H9 (cell line): ENCODE results near the gene NUCB2. TPM values are rescaled to one million over a fixed set of nuclear protein-coding genes. Genes with fewer than 3 reads are reported as not detected.

ENCODE experiments used
- DNase-seq: peaks from one replicate; pipeline ENCODE4 v3.0.0-alpha.2; 2017
- H2AFZ ChIP-seq: one replicate; pipeline ENCODE4 v1.6.1; 2013; ENCODE audit warnings: mild to moderate bottlenecking, low read length, control low read depth, moderate library complexity
- H2AK5ac ChIP-seq: 2 replicates; pipeline ENCODE4 v1.6.1; 2013; ENCODE audit warnings: low read length, control low read depth, mixed read lengths; ENCODE audit not compliant: insufficient read length
- H2BK120ac ChIP-seq: one replicate; pipeline ENCODE4 v1.6.1; 2013; ENCODE audit warnings: low read depth, mild to moderate bottlenecking, low read length, control low read depth, inconsistent platforms; ENCODE audit not compliant: poor library complexity, severe bottlenecking
- H2BK12ac ChIP-seq: 2 replicates; pipeline ENCODE4 v1.6.1; 2013; ENCODE audit warnings: low read length, control low read depth, mixed read lengths, low read depth; ENCODE audit not compliant: insufficient read length
- H2BK15ac ChIP-seq: 2 replicates; pipeline ENCODE4 v1.6.1; 2013; ENCODE audit warnings: low read depth, low read length, control low read depth
- H2BK20ac ChIP-seq: one replicate; pipeline ENCODE4 v1.6.1; 2013; ENCODE audit warnings: low read depth, mild to moderate bottlenecking, low read length, control low read depth, inconsistent platforms; ENCODE audit not compliant: poor library complexity, severe bottlenecking
- H2BK5ac ChIP-seq: 2 replicates; pipeline ENCODE4 v1.6.1; 2013; ENCODE audit warnings: low read length, control low read depth, mixed read lengths; ENCODE audit not compliant: insufficient read length
- H3K14ac ChIP-seq: 2 replicates; pipeline ENCODE4 v1.6.1; 2013; ENCODE audit warnings: low read length, control low read depth; ENCODE audit not compliant: insufficient read depth
- H3K18ac ChIP-seq: 2 replicates; pipeline ENCODE4 v1.6.1; 2013; ENCODE audit warnings: low read depth, mild to moderate bottlenecking, mixed read lengths, low read length, control low read depth; ENCODE audit not compliant: insufficient read length
- H3K23ac ChIP-seq: 2 replicates; pipeline ENCODE4 v1.6.1; 2013; ENCODE audit warnings: low read length, control low read depth, mixed read lengths, low read depth; ENCODE audit not compliant: insufficient read length
- H3K23me2 ChIP-seq: 2 replicates; pipeline ENCODE4 v1.6.1; 2013; ENCODE audit warnings: low read depth, mild to moderate bottlenecking, mixed read lengths, low read length, control low read depth; ENCODE audit not compliant: insufficient read length, poor library complexity, severe bottlenecking
- H3K27ac ChIP-seq: 2 replicates; pipeline ENCODE4 v1.5.1; 2013; ENCODE audit warnings: low read length, control low read depth, mixed read lengths, low read depth; ENCODE audit not compliant: insufficient read length
- H3K27me3 ChIP-seq: 2 replicates; pipeline ENCODE4 v1.6.1; 2013; ENCODE audit warnings: low read length, control low read depth, inconsistent platforms; ENCODE audit not compliant: insufficient read depth
- H3K4ac ChIP-seq: 2 replicates; pipeline ENCODE4 v1.6.1; 2013; ENCODE audit warnings: low read depth, mild to moderate bottlenecking, control low read depth, inconsistent platforms, low read length, moderate library complexity
- H3K4me1 ChIP-seq: 2 replicates; pipeline ENCODE4 v1.6.1; 2013; ENCODE audit warnings: low read length, control low read depth, inconsistent platforms; ENCODE audit not compliant: insufficient read depth
- H3K4me2 ChIP-seq: 2 replicates; pipeline ENCODE4 v1.6.1; 2013; ENCODE audit warnings: low read length, control low read depth, mixed read lengths; ENCODE audit not compliant: insufficient read length, insufficient read depth
- H3K56ac ChIP-seq: 2 replicates; pipeline ENCODE4 v1.6.1; 2013; ENCODE audit warnings: low read depth, mild to moderate bottlenecking, mixed read lengths, low read length, control low read depth; ENCODE audit not compliant: insufficient read length
- H3K79me1 ChIP-seq: 2 replicates; pipeline ENCODE4 v1.6.1; 2013; ENCODE audit warnings: low read depth, mild to moderate bottlenecking, moderate library complexity, low read length, control low read depth, inconsistent platforms; ENCODE audit not compliant: insufficient read depth, poor library complexity, severe bottlenecking
- H3K79me2 ChIP-seq: 2 replicates; pipeline ENCODE4 v1.6.1; 2013; ENCODE audit warnings: low read length, control low read depth, inconsistent platforms; ENCODE audit not compliant: insufficient read depth
- H3K9ac ChIP-seq: 2 replicates; pipeline ENCODE4 v1.6.1; 2013; ENCODE audit warnings: low read length, control low read depth, mixed read lengths; ENCODE audit not compliant: insufficient read length; ENCODE audit errors: extremely low read depth
- H3K9me3 ChIP-seq: one replicate; pipeline ENCODE4 v1.6.1; 2013; ENCODE audit warnings: low read depth, low read length, inconsistent platforms; ENCODE audit not compliant: control insufficient read depth
- H3T11ph ChIP-seq: one replicate; pipeline ENCODE4 v1.6.1; 2013; ENCODE audit warnings: mild to moderate bottlenecking, low read length, control low read depth, inconsistent platforms
- H4K20me1 ChIP-seq: one replicate; pipeline ENCODE4 v1.6.1; 2013; ENCODE audit not compliant: control insufficient read depth, insufficient read length, insufficient read depth
- H4K5ac ChIP-seq: 2 replicates; pipeline ENCODE4 v1.6.1; 2013; ENCODE audit warnings: low read depth, mild to moderate bottlenecking, mixed read lengths, low read length, control low read depth; ENCODE audit not compliant: insufficient read length
- H4K8ac ChIP-seq: replicated peaks from 2 replicates; pipeline ENCODE4 v1.6.1; 2013; ENCODE audit warnings: low read length, control low read depth, mixed read lengths, low read depth; ENCODE audit not compliant: insufficient read length
- H4K91ac ChIP-seq: 2 replicates; pipeline ENCODE4 v1.6.1; 2013; ENCODE audit warnings: low read depth, mild to moderate bottlenecking, moderate library complexity, mixed read lengths, low read length, control low read depth; ENCODE audit not compliant: insufficient read length
- H3K27ac Mint-ChIP-seq, 3 experiments: 2 replicates in 2 of 3; 3 replicates in 1 of 3; pipeline ENCODE4 v1.8.0; 2020 to 2021; ENCODE audit warnings: mixed read lengths in 3 of 3, mild to moderate bottlenecking in 1 of 3, moderate library complexity in 1 of 3
- H3K27me3 Mint-ChIP-seq: 2 replicates; pipeline ENCODE4 v1.8.0; 2021; ENCODE audit warnings: low read depth, mild to moderate bottlenecking, moderate library complexity, mixed read lengths
- H3K36me3 Mint-ChIP-seq, 3 experiments: 2 replicates in 2 of 3; 3 replicates in 1 of 3; pipeline ENCODE4 v1.8.0; 2020 to 2021; ENCODE audit warnings: low read depth in 3 of 3, mixed read lengths in 3 of 3; ENCODE audit not compliant: insufficient read depth in 1 of 3
- H3K4me1 Mint-ChIP-seq, 2 experiments: 2 replicates each; pipeline ENCODE4 v1.8.0; 2020; ENCODE audit warnings: mixed read lengths in 2 of 2
- H3K4me3 Mint-ChIP-seq, 2 experiments: 2 replicates in 1 of 2; 3 replicates in 1 of 2; pipeline ENCODE4 v1.8.0; 2020 to 2021; ENCODE audit warnings: mild to moderate bottlenecking in 2 of 2, mixed read lengths in 2 of 2, moderate library complexity in 1 of 2
- H3K9me3 Mint-ChIP-seq, 2 experiments: 2 replicates in 1 of 2; 3 replicates in 1 of 2; pipeline ENCODE4 v1.8.0; 2020; ENCODE audit warnings: mild to moderate bottlenecking in 2 of 2, mixed read lengths in 2 of 2, moderate library complexity in 1 of 2
- CTCF ChIP-seq: fragments of 200-600 bp; sonication (generic); conservative IDR thresholded peaks from 3 replicates; pipeline ENCODE4 v1.8.0; 2021; ENCODE audit warnings: antibody characterized with exemption, mild to moderate bottlenecking
- WGBS: extraction: QIAGEN DNeasy Blood & Tissue Kit; methylation state at CpG from one replicate; pipeline ENCODE4 v1.1.7; 2013; ENCODE audit warnings: missing lambda C conversion rate, low lambda C conversion rate, mixed read lengths; ENCODE audit not compliant: insufficient read length; ENCODE audit errors: extremely low coverage; 5-methylcytosine and 5-hydroxymethylcytosine counted together
- total RNA-seq: library from RNA; stranded (reverse); gene quantifications from 2 replicates; pipeline ENCODE4 v1.2.1, GENCODE V29; 2021

The NUCB2 gene
- total RNA-seq, 1 experiment from 2014 or later = 29.1 TPM

- Histone ChIP-seq H2BK20ac (no peak overlapping the region), H3K56ac (no peak overlapping the region), H3K23me2 (no peaks in the 10 kb centered on the region), H3K27ac (no peak overlapping the region), H3K27me3 (no peaks in the 10 kb centered on the region), H3K4me2 (no peak overlapping the region), H3K79me2 (no peaks in the 10 kb centered on the region), H2BK12ac (no peak overlapping the region), H3K9ac (no peak overlapping the region), H3K14ac (no peak overlapping the region), H3K9me3 (no peaks in the 10 kb centered on the region), H2BK5ac (no peak overlapping the region), H3K4ac (no peak overlapping the region), H3K18ac (no peak overlapping the region), H3T11ph (no peak overlapping the region), H4K20me1 (no peaks in the 10 kb centered on the region), H4K5ac (no peak overlapping the region), H4K91ac (no peak overlapping the region), H3K79me1 (no peaks in the 10 kb centered on the region), H3K4me1 (no peaks in the 10 kb centered on the region), H2BK15ac (no peak overlapping the region), H2AK5ac (no peak overlapping the region), H3K23ac (no peak overlapping the region), H4K8ac (no peak overlapping the region), H2AFZ (no peak overlapping the region), H2BK120ac (no peak overlapping the region)
- Mint-ChIP-seq H3K36me3 (no peaks in the 10 kb centered on the region), H3K27me3 (no peaks in the 10 kb centered on the region), H3K9me3 (no peaks in the 10 kb centered on the region), H3K4me1 (no peaks in the 10 kb centered on the region), H3K27ac (no peak overlapping the region), H3K4me3 (no peak overlapping the region)
- DNase-seq = no peak
- no peak for TF ChIP-seq CTCF
- WGBS = no CpG with 5 or more reads among the region's 8 CpGs
Measured at GRCh38 chr11:17313349-17314231, 37.1 kb downstream of the NUCB2 start.
